HG02970 (cell line): Measurements from ENCODE around the gene HEMGN.

Source experiments
- ATAC-seq: cut with Tn5 transposase; IDR thresholded peaks from one replicate; pipeline ENCODE4 v1.9.1; 2021; ENCODE audit warnings: mild to moderate bottlenecking, moderate library complexity, moderate number of reproducible peaks; ENCODE audit not compliant: unreplicated experiment, low FRiP score

The HEMGN gene

GRCh38 chr9:97900738-97901565 is 37.0 kb downstream of the HEMGN start:
- no peak for ATAC-seq

GRCh38 chr9:97900103-97900737 is 37.8 kb downstream of the HEMGN start:
- ATAC-seq = no peak

- no peak for ATAC-seq
Measured at GRCh38 chr9:97895695-97896332, 42.2 kb downstream of the HEMGN start.

GRCh38 chr9:97895211-97895610 is 42.8 kb downstream of the HEMGN start:
- ATAC-seq = no peak

- ATAC-seq = no peak
Measured at GRCh38 chr9:97892421-97892820, 45.6 kb downstream of the HEMGN start.

GRCh38 chr9:97891736-97892135 is 46.2 kb downstream of the HEMGN start:
- no peak for ATAC-seq

GRCh38 chr9:97889941-97890887 is 47.8 kb downstream of the HEMGN start:
- no peak for ATAC-seq

- no peak for ATAC-seq
Measured at GRCh38 chr9:97880336-97880735, 57.6 kb downstream of the HEMGN start.
